IPS-11a (cell line): ENCODE measurements around the gene PTPN23.

Experiments
- H3K4me3 ChIP-seq: one replicate; pipeline ENCODE4 v1.5.1; 2013; ENCODE audit warnings: low read depth, low read length, control low read depth

PTPN23 gene

GRCh38 chr3:47404955-47405790 is 24.4 kb downstream of the PTPN23 start:
- H3K4me3 ChIP-seq = no peak overlapping the region

GRCh38 chr3:47405820-47406761 is 25.3 kb downstream of the PTPN23 start:
- no peak overlapping the region for H3K4me3 ChIP-seq

GRCh38 chr3:47406762-47407149 is 25.9 kb downstream of the PTPN23 start:
- no peak overlapping the region for H3K4me3 ChIP-seq

- no peak overlapping the region for H3K4me3 ChIP-seq
Observed at GRCh38 chr3:47407237-47407636, 26.4 kb downstream of the PTPN23 start.

- H3K4me3 ChIP-seq = no peak overlapping the region
Observed at GRCh38 chr3:47407896-47408838, 27.3 kb downstream of the PTPN23 start.

GRCh38 chr3:47408839-47409229 is 28.0 kb downstream of the PTPN23 start:
- no peak overlapping the region for H3K4me3 ChIP-seq

- H3K4me3 ChIP-seq = no peak overlapping the region
Observed at GRCh38 chr3:47409284-47409683, 28.5 kb downstream of the PTPN23 start.

GRCh38 chr3:47409688-47410416 is 29.0 kb downstream of the PTPN23 start:
- H3K4me3 ChIP-seq = no peak overlapping the region

GRCh38 chr3:47410417-47410720 is 29.5 kb downstream of the PTPN23 start:
- no peak overlapping the region for H3K4me3 ChIP-seq

- H3K4me3 ChIP-seq = no peak overlapping the region
Observed at GRCh38 chr3:47410801-47411646, 30.2 kb downstream of the PTPN23 start.

GRCh38 chr3:47411696-47412452 is 31.1 kb downstream of the PTPN23 start:
- H3K4me3 ChIP-seq = no peak overlapping the region

GRCh38 chr3:47412453-47412756 is 31.6 kb downstream of the PTPN23 start:
- H3K4me3 ChIP-seq = no peak overlapping the region

- no peak overlapping the region for H3K4me3 ChIP-seq
Observed at GRCh38 chr3:47412842-47413520, 32.2 kb downstream of the PTPN23 start.

- no peak overlapping the region for H3K4me3 ChIP-seq
Observed at GRCh38 chr3:47413751-47414150, 32.9 kb downstream of the PTPN23 start.

GRCh38 chr3:47414161-47414564 is 33.3 kb downstream of the PTPN23 start:
- H3K4me3 ChIP-seq = no peak overlapping the region

- H3K4me3 ChIP-seq = no peak overlapping the region
Observed at GRCh38 chr3:47414666-47415587, 34.1 kb downstream of the PTPN23 start.

GRCh38 chr3:47416041-47416440 is 35.2 kb downstream of the PTPN23 start:
- H3K4me3 ChIP-seq = no peak overlapping the region
